Sigmoid colon (tissue), 4 donors: Measurements from ENCODE around the gene FANK1.
"Not testable (repeated sequence)": the region's sequence is repeated elsewhere in the genome, so short reads cannot be mapped to it uniquely, and the experiment has no call there.

ENCODE experiments used
- CTCF ChIP-seq, 4 experiments: fragments of 450-650 bp in 3 of 4; fragments of 200-600 bp in 1 of 4; IDR thresholded peaks; one replicate each; pipeline ENCODE4 v1.5.1; 2016 to 2019; ENCODE audit warnings: antibody characterized with exemption in 4 of 4, mild to moderate bottlenecking in 3 of 4, moderate library complexity in 2 of 4
- EP300 ChIP-seq, 4 donors: sonication (generic); formaldehyde crosslinking; IDR thresholded peaks; one replicate each; pipeline ENCODE4 v1.6.1; 2017; ENCODE audit warnings: antibody characterized with exemption in 4 of 4

GRCh38 chr10:126047749-126048148, 151.4 kb downstream of the FANK1 start:
- TF ChIP-seq CTCF, EP300 (IDR thresholded peaks at IDR 0.05): not testable (repeated sequence)
